GM12891 (cell line): ENCODE data around the gene PDS5B.

Experiments
- PAX5 ChIP-seq: IDR thresholded peaks from 2 replicates; pipeline ENCODE4 v1.6.1; 2011; ENCODE audit warnings: low read length, moderate library complexity, mild to moderate bottlenecking; ENCODE audit not compliant: insufficient read depth, severe bottlenecking
- POLR2A ChIP-seq: IDR thresholded peaks from 2 replicates; pipeline ENCODE4 v1.6.1; 2011; ENCODE audit warnings: low read depth, low read length, control low read depth
- POLR2AphosphoS5 ChIP-seq: IDR thresholded peaks from 2 replicates; pipeline ENCODE4 v1.6.1; 2011; ENCODE audit warnings: low read depth, low read length, control low read depth
- POU2F2 ChIP-seq: IDR thresholded peaks from 2 replicates; pipeline ENCODE4 v1.6.1; 2011; ENCODE audit warnings: low read depth, mild to moderate bottlenecking, control low read depth, low read length, moderate library complexity
- SPI1 ChIP-seq: IDR thresholded peaks from 2 replicates; pipeline ENCODE4 v1.6.1; 2011; ENCODE audit warnings: low read depth, low read length, control low read depth
- TAF1 ChIP-seq: IDR thresholded peaks from 2 replicates; pipeline ENCODE4 v1.6.1; 2011; ENCODE audit warnings: low read depth, low read length, control low read depth

DNA sequence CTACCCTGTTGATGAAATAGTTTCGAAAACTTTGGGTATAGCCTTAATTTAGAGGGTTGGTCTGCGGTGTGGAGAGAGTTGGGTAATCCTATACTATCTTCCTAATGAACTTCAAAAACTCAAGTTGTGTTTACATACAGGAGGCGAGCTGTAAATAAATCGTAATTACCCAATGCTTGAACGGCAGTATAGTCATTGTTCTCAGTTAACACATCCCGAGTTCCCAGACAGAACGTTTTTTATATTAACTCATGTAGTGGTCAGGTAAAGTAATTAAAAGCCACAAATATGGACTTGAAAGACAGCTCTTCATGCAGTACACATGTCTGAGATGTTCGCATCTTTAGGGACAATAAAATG is 1.5 kb downstream of the PDS5B start:
- TF ChIP-seq POLR2A (no peak), TAF1 (no peak), POLR2AphosphoS5 (no peak), POU2F2 (no peak), PAX5 (no peak), SPI1 (no peak)
